Lower leg skin (tissue), 3 donors: ENCODE measurements around the gene UBASH3A.

Experiments
- POLR2A ChIP-seq, 2 donors: fragments of 450-650 bp; IDR thresholded peaks; one replicate each; pipeline ENCODE4 v1.6.1; 2016 to 2017; ENCODE audit warnings: antibody characterized with exemption in 2 of 2, mild to moderate bottlenecking in 1 of 2, moderate library complexity in 1 of 2
- TF ChIP-seq, protein P1 (sequence below), 3 donors: fragments of 450-650 bp; IDR thresholded peaks; one replicate each; pipeline ENCODE4 v1.5.1; 2016; ENCODE audit warnings: antibody characterized with exemption in 3 of 3, mild to moderate bottlenecking in 3 of 3, moderate library complexity in 2 of 3

GRCh38 chr21:42379426-42380215 is 24.1 kb upstream of the UBASH3A start:
- TF ChIP-seq, protein P1, sequence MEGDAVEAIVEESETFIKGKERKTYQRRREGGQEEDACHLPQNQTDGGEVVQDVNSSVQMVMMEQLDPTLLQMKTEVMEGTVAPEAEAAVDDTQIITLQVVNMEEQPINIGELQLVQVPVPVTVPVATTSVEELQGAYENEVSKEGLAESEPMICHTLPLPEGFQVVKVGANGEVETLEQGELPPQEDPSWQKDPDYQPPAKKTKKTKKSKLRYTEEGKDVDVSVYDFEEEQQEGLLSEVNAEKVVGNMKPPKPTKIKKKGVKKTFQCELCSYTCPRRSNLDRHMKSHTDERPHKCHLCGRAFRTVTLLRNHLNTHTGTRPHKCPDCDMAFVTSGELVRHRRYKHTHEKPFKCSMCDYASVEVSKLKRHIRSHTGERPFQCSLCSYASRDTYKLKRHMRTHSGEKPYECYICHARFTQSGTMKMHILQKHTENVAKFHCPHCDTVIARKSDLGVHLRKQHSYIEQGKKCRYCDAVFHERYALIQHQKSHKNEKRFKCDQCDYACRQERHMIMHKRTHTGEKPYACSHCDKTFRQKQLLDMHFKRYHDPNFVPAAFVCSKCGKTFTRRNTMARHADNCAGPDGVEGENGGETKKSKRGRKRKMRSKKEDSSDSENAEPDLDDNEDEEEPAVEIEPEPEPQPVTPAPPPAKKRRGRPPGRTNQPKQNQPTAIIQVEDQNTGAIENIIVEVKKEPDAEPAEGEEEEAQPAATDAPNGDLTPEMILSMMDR (IDR thresholded peaks at IDR 0.05): no peak
- no peak for TF ChIP-seq POLR2A (IDR thresholded peaks at IDR 0.05)
